ENCODE measurements around the gene CRACDL. TPM values are rescaled to one million over a fixed set of nuclear protein-coding genes. Genes with fewer than 3 reads are reported as not detected.

Gene CRACDL
- total RNA-seq, 4 donors from 2014 or later: 5.7 to 11.8 (median 9.5) TPM

DNA sequence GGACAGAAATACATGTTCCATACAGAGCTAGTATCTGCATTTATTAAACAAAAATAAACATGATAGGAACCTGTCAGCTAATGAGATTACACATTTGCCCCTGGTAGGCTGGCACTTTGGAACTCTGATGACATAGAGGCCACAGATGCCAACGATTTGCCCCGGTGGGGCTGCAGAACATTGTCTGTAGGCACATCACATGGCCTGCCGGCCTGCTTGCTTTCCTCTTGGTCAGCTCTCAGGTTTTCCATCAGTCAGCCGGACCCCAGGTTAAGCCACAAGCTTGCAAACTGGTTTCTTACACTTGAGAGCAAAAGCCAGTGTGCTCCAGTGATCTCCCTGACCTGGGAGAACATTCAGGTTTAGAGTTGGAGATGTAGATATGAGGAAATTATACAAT lies 60.3 kb downstream of the CRACDL start:
- TF ChIP-seq, protein P1, sequence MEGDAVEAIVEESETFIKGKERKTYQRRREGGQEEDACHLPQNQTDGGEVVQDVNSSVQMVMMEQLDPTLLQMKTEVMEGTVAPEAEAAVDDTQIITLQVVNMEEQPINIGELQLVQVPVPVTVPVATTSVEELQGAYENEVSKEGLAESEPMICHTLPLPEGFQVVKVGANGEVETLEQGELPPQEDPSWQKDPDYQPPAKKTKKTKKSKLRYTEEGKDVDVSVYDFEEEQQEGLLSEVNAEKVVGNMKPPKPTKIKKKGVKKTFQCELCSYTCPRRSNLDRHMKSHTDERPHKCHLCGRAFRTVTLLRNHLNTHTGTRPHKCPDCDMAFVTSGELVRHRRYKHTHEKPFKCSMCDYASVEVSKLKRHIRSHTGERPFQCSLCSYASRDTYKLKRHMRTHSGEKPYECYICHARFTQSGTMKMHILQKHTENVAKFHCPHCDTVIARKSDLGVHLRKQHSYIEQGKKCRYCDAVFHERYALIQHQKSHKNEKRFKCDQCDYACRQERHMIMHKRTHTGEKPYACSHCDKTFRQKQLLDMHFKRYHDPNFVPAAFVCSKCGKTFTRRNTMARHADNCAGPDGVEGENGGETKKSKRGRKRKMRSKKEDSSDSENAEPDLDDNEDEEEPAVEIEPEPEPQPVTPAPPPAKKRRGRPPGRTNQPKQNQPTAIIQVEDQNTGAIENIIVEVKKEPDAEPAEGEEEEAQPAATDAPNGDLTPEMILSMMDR (IDR thresholded peaks at IDR 0.05): no peak
- DNase-seq (ENCODE audit: low spot score) (no peak), ATAC-seq (ENCODE audit: low FRiP score) (no peak)

DNA sequence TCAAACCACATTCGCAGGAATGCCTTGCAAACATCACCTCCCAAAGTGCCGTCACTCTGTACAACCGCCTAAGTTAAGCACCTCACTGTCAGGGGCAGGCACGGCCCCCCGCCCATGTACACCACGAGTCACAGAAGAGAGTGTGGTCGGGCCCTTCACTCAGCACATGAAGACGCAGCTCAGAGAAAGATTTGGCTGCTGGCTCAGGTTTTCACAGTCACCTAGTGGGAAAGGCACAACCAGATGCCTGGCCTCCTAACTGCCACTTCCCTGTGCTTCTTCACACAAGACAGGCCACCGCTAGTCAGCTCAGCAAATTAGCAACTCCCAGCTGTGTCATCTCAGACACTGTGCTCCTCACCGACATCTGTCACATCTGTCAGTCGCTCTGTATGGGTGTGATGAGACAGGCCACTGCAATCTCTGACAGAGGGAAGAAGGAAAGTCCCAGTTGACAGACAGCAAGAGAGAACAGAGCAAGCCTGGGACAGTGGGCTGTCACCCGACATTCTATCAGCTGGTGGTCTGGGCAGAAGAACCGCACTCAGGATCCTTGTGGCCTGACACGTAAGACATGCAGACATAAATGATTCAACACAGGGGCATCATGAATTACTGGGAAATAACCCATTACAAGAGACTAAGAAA lies 60.8 kb downstream of the CRACDL start:
- no peak for ATAC-seq (ENCODE audit: low FRiP score)
- TF ChIP-seq, protein P1 (IDR thresholded peaks at IDR 0.05): no peak
- no peak for DNase-seq (ENCODE audit: low spot score)

DNA sequence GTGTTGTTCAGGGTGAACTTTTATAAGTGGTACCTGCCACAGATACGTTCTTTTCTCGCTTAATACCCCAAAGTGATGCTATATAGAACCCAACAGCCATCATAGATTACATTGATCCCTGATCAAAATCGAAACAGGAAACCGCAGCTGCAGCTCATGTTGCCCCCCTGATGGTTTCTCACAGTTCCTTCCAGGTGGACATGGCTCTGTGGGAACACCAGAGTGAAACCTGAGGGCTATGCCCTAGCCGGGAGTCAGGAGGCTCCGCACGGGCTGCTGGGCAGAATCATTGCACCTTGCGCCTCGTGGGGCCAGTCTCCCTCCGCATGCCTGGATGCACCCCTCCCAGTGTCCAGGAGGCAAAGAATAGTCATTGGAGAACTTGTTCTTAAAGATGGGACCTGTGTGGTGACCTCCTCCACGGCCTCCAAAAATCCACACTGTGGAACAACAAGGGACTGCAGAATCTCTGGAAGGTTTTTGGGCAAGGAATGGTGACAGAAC lies 61.8 kb downstream of the CRACDL start:
- DNase-seq (ENCODE audit: low spot score): no peak
- no peak for ATAC-seq (ENCODE audit: low FRiP score)
- TF ChIP-seq, protein P1 (IDR thresholded peaks at IDR 0.05): no peak

DNA sequence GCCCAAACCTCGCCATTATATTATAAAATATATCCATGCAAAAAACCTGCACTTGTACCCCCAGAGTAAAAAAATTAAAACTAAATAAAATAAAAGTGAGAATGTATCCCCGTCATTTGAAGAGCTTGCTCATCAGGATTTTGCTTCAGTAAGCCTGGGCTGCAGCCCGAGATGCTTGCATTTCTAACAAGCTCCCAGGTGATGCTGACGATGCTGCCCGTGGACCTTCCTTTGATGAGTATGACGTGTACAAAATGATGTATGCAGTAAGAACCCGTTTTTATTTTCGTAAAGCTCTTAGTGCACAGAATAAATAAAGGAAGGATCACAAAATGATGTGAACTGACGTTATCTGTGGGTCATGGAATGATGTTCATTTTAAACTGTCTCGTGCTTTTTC lies 63.5 kb downstream of the CRACDL start:
- no peak for ATAC-seq (ENCODE audit: low FRiP score)
- TF ChIP-seq, protein P1 (IDR thresholded peaks at IDR 0.05): no peak
- DNase-seq (ENCODE audit: low spot score): no peak

DNA sequence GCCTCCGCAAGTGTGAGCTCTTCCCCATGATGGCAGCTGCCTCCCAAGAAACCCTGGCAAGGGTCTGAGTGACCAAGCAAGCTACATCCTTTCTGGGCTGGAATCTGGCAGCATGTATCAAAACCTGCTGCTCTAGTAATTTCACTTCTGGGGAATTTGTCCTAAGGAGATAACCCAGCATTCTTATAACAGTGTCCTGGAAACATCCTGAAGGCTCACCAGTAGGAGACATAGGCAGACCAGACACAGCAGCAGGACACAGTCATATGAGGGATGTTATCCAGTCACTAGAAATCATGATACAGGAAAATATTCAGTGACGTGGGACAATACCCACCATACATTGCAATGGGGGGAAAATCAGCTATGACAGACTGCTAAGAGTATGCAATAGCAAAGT lies 64.5 kb downstream of the CRACDL start:
- ATAC-seq (ENCODE audit: low FRiP score) (no peak), DNase-seq (ENCODE audit: low spot score) (no peak)
- TF ChIP-seq, protein P1 (IDR thresholded peaks at IDR 0.05): no peak

DNA sequence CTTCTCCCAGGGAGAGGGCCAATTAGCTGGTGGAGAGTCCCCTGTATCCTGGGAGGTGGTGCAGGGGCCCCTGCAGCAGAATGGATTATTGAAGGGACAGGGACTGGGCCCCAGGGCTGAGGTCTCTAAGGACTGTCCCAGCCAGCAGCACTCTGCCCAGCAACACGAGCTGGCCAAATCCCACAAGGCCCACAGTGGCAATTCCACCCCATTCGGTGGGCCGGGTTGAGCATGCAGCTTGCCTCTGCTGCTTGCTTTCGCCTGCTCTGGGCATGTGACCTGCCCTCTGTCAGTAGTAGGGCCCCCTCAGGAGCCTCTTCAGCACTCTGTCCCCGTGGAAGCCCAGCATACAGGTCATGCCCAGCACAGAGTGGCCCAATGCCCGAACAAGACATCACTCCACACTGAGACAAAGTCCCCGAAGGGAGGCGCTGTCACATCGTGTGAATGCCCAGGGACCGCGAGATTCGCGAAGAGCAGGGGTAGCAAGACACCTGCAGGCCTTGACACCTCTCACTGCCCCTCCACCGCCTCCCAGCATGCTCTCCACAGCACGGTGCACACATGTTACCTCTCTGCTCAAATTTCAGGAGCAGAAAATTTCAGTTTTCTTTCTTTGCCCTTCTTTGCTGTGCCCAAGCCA lies 65.4 kb downstream of the CRACDL start:
- ATAC-seq (ENCODE audit: low FRiP score) (no peak), DNase-seq (ENCODE audit: low spot score) (no peak)
- TF ChIP-seq, protein P1 (IDR thresholded peaks at IDR 0.05): no peak

DNA sequence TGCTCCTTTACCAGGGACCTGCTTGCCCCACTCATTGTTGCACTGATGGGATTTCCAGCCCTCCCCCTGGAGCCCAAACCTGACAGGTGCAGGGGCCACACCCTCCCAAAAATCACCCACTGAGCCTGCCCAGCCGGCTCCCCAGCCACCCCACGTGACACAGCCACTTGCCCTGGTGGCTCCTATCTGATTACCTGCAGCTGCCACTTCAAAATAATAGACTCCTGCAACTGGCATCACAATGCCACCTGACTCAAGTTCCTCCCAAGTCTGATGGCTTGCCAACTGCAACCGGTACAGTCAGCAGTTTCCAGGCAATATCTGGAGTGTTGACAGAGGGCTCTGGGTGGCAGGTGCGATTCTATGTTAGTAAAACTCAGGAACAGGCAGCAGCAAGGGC lies 66.2 kb downstream of the CRACDL start:
- ATAC-seq (ENCODE audit: low FRiP score) (no peak), DNase-seq (ENCODE audit: low spot score) (no peak)
- TF ChIP-seq, protein P1 (IDR thresholded peaks at IDR 0.05): no peak
